Hepatocyte (in vitro differentiated cells): ENCODE data around the gene OR1J1. TPM values are rescaled to one million over a fixed set of nuclear protein-coding genes. Genes with fewer than 3 reads are reported as not detected.

ENCODE experiments used
- DNase-seq: peaks from one replicate; pipeline ENCODE4 v3.0.0-alpha.2; 2016; ENCODE audit warnings: low spot score
- H2AFZ ChIP-seq: fragments of 200-600 bp; sonication (generic); 2 replicates; pipeline ENCODE4 v1.6.0; 2016; ENCODE audit warnings: antibody characterized with exemption, mild to moderate bottlenecking
- H3K27ac ChIP-seq: fragments of 200-600 bp; sonication (generic); 2 replicates; pipeline ENCODE4 v1.5.1; 2016; ENCODE audit warnings: mild to moderate bottlenecking
- H3K27me3 ChIP-seq: fragments of 200-600 bp; sonication (generic); 2 replicates; pipeline ENCODE4 v1.6.1; 2016
- H3K36me3 ChIP-seq: fragments of 200-600 bp; sonication (generic); replicated peaks from 2 replicates; pipeline ENCODE4 v1.5.1; 2016; ENCODE audit warnings: low read depth; ENCODE audit not compliant: insufficient read depth
- H3K4me1 ChIP-seq: fragments of 200-600 bp; sonication (generic); 2 replicates; pipeline ENCODE4 v1.5.1; 2016; ENCODE audit warnings: mild to moderate bottlenecking, moderate library complexity; ENCODE audit not compliant: insufficient read depth
- H3K4me2 ChIP-seq: fragments of 200-600 bp; sonication (generic); 2 replicates; pipeline ENCODE4 v1.6.0; 2016
- H3K4me3 ChIP-seq: fragments of 200-600 bp; sonication (generic); 2 replicates; pipeline ENCODE4 v1.5.1; 2016; ENCODE audit warnings: mild to moderate bottlenecking
- H3K79me2 ChIP-seq: fragments of 200-600 bp; sonication (generic); 2 replicates; pipeline ENCODE4 v1.6.0; 2017; ENCODE audit warnings: mild to moderate bottlenecking
- H3K9me2 ChIP-seq: fragments of 200-600 bp; sonication (generic); replicated peaks from 2 replicates; pipeline ENCODE4 v1.6.0; 2017; ENCODE audit warnings: mild to moderate bottlenecking; ENCODE audit not compliant: insufficient read depth
- H3K9me3 ChIP-seq: fragments of 200-600 bp; sonication (generic); 2 replicates; pipeline ENCODE4 v1.5.1; 2016; ENCODE audit warnings: low read depth, mild to moderate bottlenecking
- H4K20me1 ChIP-seq: fragments of 200-600 bp; sonication (generic); 2 replicates; pipeline ENCODE4 v1.6.0; 2016; ENCODE audit warnings: mild to moderate bottlenecking; ENCODE audit not compliant: insufficient read depth, poor library complexity, severe bottlenecking
- CTCF ChIP-seq: fragments of 200-600 bp; sonication (generic); IDR thresholded peaks from 2 replicates; pipeline ENCODE4 v1.5.1; 2016; ENCODE audit warnings: antibody characterized with exemption, mild to moderate bottlenecking; ENCODE audit not compliant: poor library complexity
- EZH2 ChIP-seq: fragments of 200-600 bp; sonication (generic); IDR thresholded peaks from 2 replicates; pipeline ENCODE4 v1.6.1; 2016; ENCODE audit warnings: antibody characterized with exemption, mild to moderate bottlenecking, borderline replicate concordance
- EZH2phosphoT487 ChIP-seq: fragments of 200-600 bp; sonication (generic); IDR thresholded peaks from one replicate; pipeline ENCODE4 v1.6.1; 2018; ENCODE audit warnings: antibody characterized with exemption, mild to moderate bottlenecking, low read depth, moderate library complexity; ENCODE audit not compliant: unreplicated experiment, severe bottlenecking
- WGBS: methylation state at CpG from one replicate; pipeline ENCODE4 v1.1.6; 2016; ENCODE audit warnings: low lambda C conversion rate; ENCODE audit errors: missing lambda C conversion rate; 5-methylcytosine and 5-hydroxymethylcytosine counted together
- polyA plus RNA-seq: library from polyadenylated mRNA; unstranded; fragments of >200 nt; fragmentation: Nextera tagmentation; extraction: Ambion mirVana; gene quantifications from 2 replicates; pipeline ENCODE4 v1.2.1, GENCODE V29; 2016
- total RNA-seq: library from RNA; depleted of rRNA; stranded (reverse); fragments of >200 nt; gene quantifications from 2 replicates; pipeline ENCODE4 v1.2.3, GENCODE V29; 2014

Gene OR1J1
- total and polyA plus RNA-seq, 2 experiments from 2014 or later, result not detected

GRCh38 chr9:122519376-122519775 is 41.6 kb upstream of the OR1J1 start:
- Histone ChIP-seq H3K36me3 (no peaks in the 10 kb centered on the region), H3K9me3 (no peaks in the 10 kb centered on the region), H3K4me1 (no peaks in the 10 kb centered on the region), H4K20me1 (no peaks in the 10 kb centered on the region), H3K27ac (no peak overlapping the region), H3K79me2 (no peaks in the 10 kb centered on the region), H3K4me2 (no peak overlapping the region), H3K9me2 (no peaks in the 10 kb centered on the region), H3K27me3 (no peaks in the 10 kb centered on the region), H2AFZ (no peak overlapping the region), H3K4me3 (no peak overlapping the region)
- 91% methylated on average over 3 of the region's 3 CpGs for WGBS
- no peak for DNase-seq
- TF ChIP-seq CTCF, result no peak
- TF ChIP-seq EZH2phosphoT487, result no peak
- no peak for TF ChIP-seq EZH2

- H3K36me3 ChIP-seq, result no peaks in the 10 kb centered on the region
- no peak for TF ChIP-seq CTCF
- TF ChIP-seq EZH2phosphoT487, result no peak
- no peak for TF ChIP-seq EZH2
- 68% methylated on average over 4 of the region's 4 CpGs for WGBS
- H2AFZ ChIP-seq, result no peak within 1 kb of the TSS
- no peaks in the 10 kb centered on the region for H3K27me3 ChIP-seq
- H3K9me3 ChIP-seq, result no peaks in the 10 kb centered on the region
- no peak within 1 kb of the TSS for H3K4me3 ChIP-seq
- no peak within 1 kb of the TSS for H3K27ac ChIP-seq
- H3K79me2 ChIP-seq, result no peaks in the 10 kb centered on the region
- H3K4me1 ChIP-seq, result no peaks in the 10 kb centered on the region
- no peaks in the 10 kb centered on the region for H3K9me2 ChIP-seq
- H4K20me1 ChIP-seq, result no peaks in the 10 kb centered on the region
- no peak for DNase-seq
- H3K4me2 ChIP-seq, result no peak within 1 kb of the TSS
Measured at GRCh38 chr9:122518841-122519240, 41.1 kb upstream of the OR1J1 start, which contains the start of gene OR1J4. Gene OR1J4 (plus strand): TSS chr9:122519141. CDS start chr9:122519141, 0 bp downstream.

- no peaks in the 10 kb centered on the region for H3K9me3 ChIP-seq
- H3K79me2 ChIP-seq, result no peaks in the 10 kb centered on the region
- no peaks in the 10 kb centered on the region for H3K36me3 ChIP-seq
- no peak overlapping the region for H2AFZ ChIP-seq
- no peaks in the 10 kb centered on the region for H3K4me1 ChIP-seq
- WGBS, result 37% methylated on average over 2 of the region's 2 CpGs
- TF ChIP-seq EZH2phosphoT487, result no peak
- no peak for TF ChIP-seq EZH2
- no peak for TF ChIP-seq CTCF
- DNase-seq, result no peak
- no peak overlapping the region for H3K4me2 ChIP-seq
- no peaks in the 10 kb centered on the region for H3K9me2 ChIP-seq
- no peak overlapping the region for H3K27ac ChIP-seq
- H4K20me1 ChIP-seq, result no peaks in the 10 kb centered on the region
- no peak overlapping the region for H3K4me3 ChIP-seq
- H3K27me3 ChIP-seq, result no peaks in the 10 kb centered on the region
Measured at GRCh38 chr9:122518226-122518625, 40.5 kb upstream of the OR1J1 start.

- H2AFZ ChIP-seq, result no peak within 1 kb of the TSS
- no peak for DNase-seq
- H3K36me3 ChIP-seq, result no peaks in the 10 kb centered on the region
- WGBS, result 70% methylated on average over 6 of the region's 6 CpGs
- no peak within 1 kb of the TSS for H3K27ac ChIP-seq
- H3K4me1 ChIP-seq, result no peaks in the 10 kb centered on the region
- H3K79me2 ChIP-seq, result no peaks in the 10 kb centered on the region
- TF ChIP-seq CTCF, result no peak
- TF ChIP-seq EZH2, result no peak
- H3K9me2 ChIP-seq, result no peaks in the 10 kb centered on the region
- no peak within 1 kb of the TSS for H3K4me3 ChIP-seq
- H3K4me2 ChIP-seq, result no peak within 1 kb of the TSS
- H4K20me1 ChIP-seq, result no peaks in the 10 kb centered on the region
- no peaks in the 10 kb centered on the region for H3K9me3 ChIP-seq
- no peaks in the 10 kb centered on the region for H3K27me3 ChIP-seq
Measured at GRCh38 chr9:122510502-122510901, 32.8 kb upstream of the OR1J1 start, which contains the start of gene OR1J2. Gene OR1J2 (plus strand): TSS chr9:122510802. CDS start chr9:122510802, 0 bp downstream.
